HEK293 (cell line): ENCODE results near the gene TMEM187.

Source experiments
- CTCF ChIP-seq: fragments of 450-650 bp; formaldehyde crosslinking; IDR thresholded peaks from 2 replicates; pipeline ENCODE4 v1.5.1; 2016; ENCODE audit warnings: missing biosample characterization, missing genetic modification characterization
- HOXD13 ChIP-seq: sonication (generic); formaldehyde crosslinking; IDR thresholded peaks from 2 replicates; pipeline ENCODE4 v1.8.0; 2022; ENCODE audit warnings: missing genetic modification reagents, borderline replicate concordance
- PATZ1 ChIP-seq: fragments of 450-650 bp; formaldehyde crosslinking; IDR thresholded peaks from 2 replicates; pipeline ENCODE4 v1.5.1; 2016; ENCODE audit warnings: missing biosample characterization, missing genetic modification characterization
- PBX3 ChIP-seq: sonication (generic); formaldehyde crosslinking; IDR thresholded peaks from 2 replicates; pipeline ENCODE4 v1.8.1; 2022; ENCODE audit warnings: mild to moderate bottlenecking, moderate library complexity, missing genetic modification reagents
- SETDB1 ChIP-seq: IDR thresholded peaks from one replicate; pipeline ENCODE4 v1.6.1; 2017; ENCODE audit warnings: mild to moderate bottlenecking, low read length, moderate library complexity, mixed read lengths; ENCODE audit not compliant: insufficient read length
- TCF7L2 ChIP-seq: IDR thresholded peaks from 2 replicates; pipeline ENCODE4 v1.6.1; 2011; ENCODE audit warnings: low read depth, mild to moderate bottlenecking, inconsistent platforms, low read length, moderate library complexity, borderline replicate concordance
- ZNF133 ChIP-seq: fragments of 450-650 bp; formaldehyde crosslinking; IDR thresholded peaks from 2 replicates; pipeline ENCODE4 v1.5.1; 2016; ENCODE audit warnings: missing biosample characterization, missing genetic modification characterization
- ZNF239 ChIP-seq: fragments of 450-650 bp; formaldehyde crosslinking; IDR thresholded peaks from 2 replicates; pipeline ENCODE4 v1.5.1; 2016; ENCODE audit warnings: missing biosample characterization, missing genetic modification characterization
- ZNF362 ChIP-seq: fragments of 450-650 bp; formaldehyde crosslinking; IDR thresholded peaks from 2 replicates; pipeline ENCODE4 v1.5.1; 2016; ENCODE audit warnings: missing biosample characterization, missing genetic modification characterization
- ZNF530 ChIP-seq: fragments of 450-650 bp; formaldehyde crosslinking; IDR thresholded peaks from 2 replicates; pipeline ENCODE4 v1.5.1; 2016; ENCODE audit warnings: low read depth, missing biosample characterization, missing genetic modification characterization
- ZNF621 ChIP-seq: fragments of 450-650 bp; formaldehyde crosslinking; IDR thresholded peaks from 2 replicates; pipeline ENCODE4 v1.5.1; 2017; ENCODE audit warnings: missing biosample characterization, missing genetic modification characterization
- ZNF660 ChIP-seq: fragments of 450-650 bp; IDR thresholded peaks from 2 replicates; pipeline ENCODE4 v1.5.1; 2018; ENCODE audit warnings: missing biosample characterization, mild to moderate bottlenecking, missing genetic modification characterization
- ZSCAN4 ChIP-seq: fragments of 450-650 bp; formaldehyde crosslinking; IDR thresholded peaks from 2 replicates; pipeline ENCODE4 v1.5.1; 2017; ENCODE audit warnings: missing biosample characterization, missing genetic modification characterization

- TF ChIP-seq CTCF: no peak
- no peak for TF ChIP-seq HOXD13 (CRISPR knock-in tag)
- TF ChIP-seq ZNF133 (tag by site-specific recombination): no peak
- no peak for TF ChIP-seq TCF7L2
- peak; percentile 74 for TF ChIP-seq ZNF362 (tag by site-specific recombination)
- TF ChIP-seq PBX3 (CRISPR knock-in tag): no peak
- no peak for TF ChIP-seq ZNF530
- TF ChIP-seq ZNF239 (tag by site-specific recombination): no peak
- TF ChIP-seq SETDB1: no peak
- no peak for TF ChIP-seq ZNF621 (tag by site-specific recombination)
- no peak for TF ChIP-seq PATZ1 (tag by site-specific recombination)
- TF ChIP-seq ZSCAN4: no peak
- no peak for TF ChIP-seq ZNF660
These were observed 45.4 kb downstream of the TMEM187 start for GRCh38 chrX:154017766-154018517.
